ENCODE data around the gene SCARF1.

Gene SCARF1

DNA sequence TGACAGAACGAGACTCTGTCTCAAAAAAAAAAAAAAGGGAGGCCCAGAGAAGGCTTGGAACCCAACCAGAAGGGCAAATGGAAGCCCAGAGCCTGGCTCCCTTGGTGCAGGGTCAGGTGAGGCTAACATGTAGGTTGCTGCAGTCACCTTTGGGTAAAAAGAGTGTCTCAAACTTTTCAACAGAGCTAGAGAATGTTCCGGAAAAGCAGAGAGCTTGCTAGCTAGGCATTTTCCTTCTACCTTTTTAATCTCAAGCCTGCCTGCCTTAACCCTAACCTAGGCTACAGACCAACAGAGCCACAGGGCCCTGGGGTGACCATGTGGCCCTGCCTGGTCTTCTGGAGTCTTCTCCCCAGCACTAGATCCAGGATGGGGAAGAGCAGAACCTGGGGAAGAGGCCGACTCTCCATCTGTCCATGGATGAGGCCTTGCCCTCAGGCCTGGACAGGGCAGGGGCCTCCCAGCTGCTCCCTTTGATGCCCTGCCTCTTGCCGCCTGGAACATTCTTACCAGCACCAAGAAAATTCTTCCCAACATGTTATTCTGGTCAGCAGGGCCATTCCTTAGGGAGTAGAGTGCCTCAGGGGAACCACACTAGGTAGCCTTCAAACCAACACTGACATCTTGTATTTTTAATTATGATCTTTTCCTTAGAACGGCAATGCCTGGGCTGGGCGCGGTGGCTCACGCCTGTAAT is 47.0 kb downstream of the SCARF1 start:
- no peak for DNase-seq (ENCODE audit: low spot score)

DNA sequence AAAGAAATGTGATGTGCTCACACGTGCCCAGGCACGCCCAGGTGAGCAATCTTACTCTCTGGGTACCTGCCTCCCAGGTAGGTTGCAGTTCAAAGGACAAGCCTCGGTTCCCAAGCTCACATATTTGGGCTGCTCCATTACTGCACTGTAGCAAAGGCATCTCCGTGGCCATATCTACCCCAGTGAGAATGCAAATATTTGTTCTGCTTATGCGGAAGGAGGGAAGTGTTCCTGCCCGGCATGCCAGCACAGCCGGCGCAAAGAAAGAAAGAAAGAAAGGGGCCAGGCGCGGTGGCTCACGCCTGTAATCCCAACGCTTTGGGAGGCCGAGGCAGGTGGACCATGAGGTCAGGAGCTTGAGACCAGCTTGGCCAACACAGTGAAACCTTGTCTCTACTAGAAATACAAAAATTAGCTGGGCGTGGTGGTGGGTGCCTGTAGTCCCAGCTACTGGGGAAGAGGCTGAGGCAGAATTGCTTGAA is 47.6 kb downstream of the SCARF1 start:
- DNase-seq (ENCODE audit: low spot score), result no peak

DNA sequence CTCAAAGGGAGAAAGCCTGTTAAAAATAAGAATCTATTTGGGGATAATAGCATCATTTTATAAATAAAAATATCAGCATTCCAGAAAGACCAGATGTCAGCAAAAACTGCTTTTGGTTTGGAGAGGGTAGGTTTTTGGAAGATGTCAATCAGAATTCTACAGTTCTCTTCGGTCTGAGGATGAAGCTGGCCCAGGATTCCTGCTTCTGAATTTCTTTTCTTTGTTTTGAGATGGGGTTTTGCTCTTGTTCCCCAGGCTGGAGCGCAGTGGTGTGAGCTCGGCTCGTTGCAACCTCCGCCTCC is 52.0 kb downstream of the SCARF1 start:
- DNase-seq (ENCODE audit: low spot score), result no peak

- DNase-seq (ENCODE audit: low spot score), result no peak
Observed at GRCh38 chr17:1592751-1593629, 52.5 kb downstream of the SCARF1 start.

- no peak for DNase-seq (ENCODE audit: low spot score)
Observed at GRCh38 chr17:1591474-1592090, 54.0 kb downstream of the SCARF1 start.

GRCh38 chr17:1590747-1591473 is 54.6 kb downstream of the SCARF1 start:
- DNase-seq (ENCODE audit: low spot score), result no peak

- DNase-seq (ENCODE audit: low spot score), result no peak
Observed at GRCh38 chr17:1590029-1590746, 55.3 kb downstream of the SCARF1 start.

GRCh38 chr17:1588821-1589585 is 56.5 kb downstream of the SCARF1 start:
- DNase-seq (ENCODE audit: low spot score), result no peak

- no peak for DNase-seq (ENCODE audit: low spot score)
Observed at GRCh38 chr17:1584167-1584566, 61.4 kb downstream of the SCARF1 start.

Measured in pons (tissue), 1 donor.